HG03159 (cell line): ENCODE results near the gene GPR27.

Experiments used
- ATAC-seq: cut with Tn5 transposase; IDR thresholded peaks from one replicate; pipeline ENCODE4 v1.9.1; 2021; ENCODE audit warnings: mild to moderate bottlenecking, moderate library complexity; ENCODE audit not compliant: unreplicated experiment

GPR27 gene

DNA sequence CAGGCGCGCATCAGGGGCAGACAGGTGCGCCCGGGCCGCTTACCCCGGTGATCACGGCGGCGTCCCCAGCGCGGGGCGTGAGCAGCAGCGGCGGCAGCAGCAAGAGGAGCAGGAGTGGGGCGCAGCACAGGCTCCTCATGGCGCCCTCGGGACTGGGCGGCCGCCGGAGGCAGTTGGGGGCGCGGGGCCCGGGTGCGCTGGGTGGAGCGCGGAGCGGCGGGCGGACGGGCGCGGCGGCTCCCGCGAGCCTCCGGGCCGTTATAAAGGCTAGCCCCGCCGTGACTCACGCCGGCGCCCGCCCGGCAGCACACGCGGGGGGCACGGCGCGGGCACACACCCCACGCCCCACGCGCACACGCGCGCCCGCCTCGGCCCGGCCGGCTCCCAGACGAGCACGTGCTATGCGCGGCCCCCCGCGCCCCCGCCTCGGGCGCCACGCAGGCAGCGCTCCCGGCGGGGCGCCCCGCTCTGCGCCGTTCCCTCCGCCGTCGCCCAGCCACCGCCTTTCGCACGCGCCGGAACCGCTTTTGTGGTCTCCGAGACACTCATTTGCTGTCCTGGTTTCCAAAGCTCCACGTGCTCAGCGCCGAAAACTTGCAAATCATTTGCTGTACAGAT is 31.4 kb downstream of the GPR27 start, which contains the start of gene PROK2:
TSS of gene PROK2 (minus strand) at position 235 of the 618 bp plus-strand sequence. CDS start at position 139, 96 bp downstream.
- no peak for ATAC-seq

DNA sequence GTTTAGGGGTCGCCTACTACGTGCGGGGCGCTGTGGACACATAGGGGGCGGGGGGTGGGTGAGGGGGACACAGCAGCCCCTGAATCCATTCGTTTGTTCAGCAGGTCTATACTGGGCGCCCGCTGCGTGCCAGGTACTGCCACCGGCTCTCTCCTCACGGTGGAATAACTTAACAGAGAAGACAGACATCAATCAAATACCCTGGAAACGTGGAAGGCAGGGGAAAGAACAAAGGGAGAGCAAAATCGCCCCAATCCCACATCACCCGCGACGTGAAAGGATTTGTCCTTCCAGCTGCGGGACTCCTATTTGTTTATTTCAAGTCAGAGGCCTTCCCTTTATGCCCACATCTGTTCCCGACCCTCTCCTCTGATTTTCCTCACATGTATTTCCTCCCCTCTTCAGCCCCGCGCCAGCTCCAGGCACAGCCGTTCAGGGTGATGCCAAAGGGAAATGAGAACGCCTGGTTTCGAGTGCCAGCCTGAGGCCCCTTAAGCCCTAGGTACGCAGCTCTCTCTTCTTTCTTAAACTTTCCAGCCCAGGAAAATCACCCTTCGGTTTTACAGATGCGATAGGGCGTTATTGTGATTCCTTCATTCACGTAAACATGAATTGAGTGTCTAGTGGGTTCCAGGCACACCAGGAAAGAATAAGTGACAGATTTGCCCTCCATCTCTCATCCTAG is 32.0 kb downstream of the GPR27 start:
- ATAC-seq: no peak

GRCh38 chr3:71786217-71786549 is 32.5 kb downstream of the GPR27 start:
- ATAC-seq: no peak

DNA sequence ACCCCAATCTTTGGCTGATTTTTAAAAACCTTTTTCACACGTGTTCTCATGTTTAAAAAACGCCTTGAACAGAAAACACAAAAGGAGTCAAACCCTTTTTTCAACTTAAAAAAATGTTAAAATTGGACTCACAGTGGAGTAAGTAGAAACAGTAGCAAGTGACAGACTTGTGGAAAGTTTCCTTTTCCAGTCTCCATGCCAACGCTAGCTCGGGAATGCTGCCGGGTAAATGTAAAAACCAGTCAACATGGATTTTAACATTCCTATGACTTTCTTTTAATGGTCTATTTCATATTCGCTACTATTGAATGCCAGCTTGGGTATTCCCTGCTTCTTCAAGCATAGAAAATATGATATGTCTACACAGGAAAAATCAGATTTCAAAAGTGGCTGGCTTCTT is 32.9 kb downstream of the GPR27 start:
- no peak for ATAC-seq

- ATAC-seq: no peak
These were observed 34.3 kb downstream of the GPR27 start for GRCh38 chr3:71787851-71788405.

DNA sequence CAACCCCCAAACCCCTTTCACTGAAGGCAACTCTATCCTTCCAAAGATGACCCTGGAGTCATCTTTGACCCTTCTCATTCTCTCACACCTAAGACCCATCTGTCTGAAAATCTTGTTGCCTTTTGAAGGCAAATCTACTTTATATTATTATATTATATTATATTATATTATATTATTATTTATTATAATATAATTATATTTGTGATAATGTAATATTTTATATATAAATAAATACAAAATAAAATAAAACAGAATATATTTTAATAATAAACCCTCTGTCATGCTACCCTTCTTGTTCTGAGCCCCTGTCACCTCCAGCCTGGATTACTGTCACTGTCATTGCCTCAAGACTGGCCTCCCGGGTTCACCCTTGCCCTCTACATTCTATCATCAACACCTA is 36.3 kb downstream of the GPR27 start:
- ATAC-seq: no peak

GRCh38 chr3:71791634-71792033 is 38.0 kb downstream of the GPR27 start:
- no peak for ATAC-seq

DNA sequence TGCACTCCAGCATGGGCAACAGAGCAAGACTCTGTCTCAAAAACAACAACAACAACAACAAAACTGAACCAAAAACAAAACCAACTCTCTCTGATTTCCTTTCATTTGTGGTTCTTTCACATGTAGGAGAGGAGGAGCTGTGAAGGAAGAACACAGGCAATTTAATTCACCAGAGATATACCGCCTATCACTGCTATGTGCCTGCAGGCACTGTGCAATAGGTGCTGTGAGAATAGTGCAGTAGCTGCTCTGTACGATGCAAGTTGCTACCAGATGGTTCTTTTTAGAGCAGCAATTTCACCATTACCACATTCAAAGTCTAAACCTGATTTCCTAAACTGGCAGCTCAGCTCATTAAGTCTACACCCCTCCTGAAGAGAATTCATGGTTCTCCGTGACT is 42.6 kb downstream of the GPR27 start:
- no peak for ATAC-seq

- no peak for ATAC-seq
These were observed 43.8 kb downstream of the GPR27 start for GRCh38 chr3:71797455-71797854.

- ATAC-seq: no peak
These were observed 46.4 kb downstream of the GPR27 start for GRCh38 chr3:71800023-71800422.

GRCh38 chr3:71801986-71802385 is 48.3 kb downstream of the GPR27 start:
- no peak for ATAC-seq

DNA sequence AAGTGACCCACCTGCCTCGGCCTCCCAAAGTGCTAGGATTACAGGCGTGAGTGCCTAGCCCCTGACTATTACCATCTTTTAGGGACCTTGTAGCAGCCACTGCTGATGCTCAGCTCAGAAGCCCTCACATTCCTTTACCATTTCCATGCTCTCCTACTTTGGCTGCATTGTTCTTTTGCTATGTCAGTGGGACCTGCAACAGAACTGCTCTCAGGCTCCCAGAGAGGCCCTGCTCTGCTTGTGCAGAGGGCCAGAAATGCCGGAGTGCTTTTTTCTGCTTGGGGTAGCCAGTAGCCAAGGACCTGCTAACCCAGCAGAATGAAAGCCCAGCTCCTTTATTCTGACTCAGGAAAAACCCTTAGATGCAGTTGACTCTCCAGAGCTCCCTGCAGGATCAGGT is 49.6 kb downstream of the GPR27 start:
- ATAC-seq: no peak

DNA sequence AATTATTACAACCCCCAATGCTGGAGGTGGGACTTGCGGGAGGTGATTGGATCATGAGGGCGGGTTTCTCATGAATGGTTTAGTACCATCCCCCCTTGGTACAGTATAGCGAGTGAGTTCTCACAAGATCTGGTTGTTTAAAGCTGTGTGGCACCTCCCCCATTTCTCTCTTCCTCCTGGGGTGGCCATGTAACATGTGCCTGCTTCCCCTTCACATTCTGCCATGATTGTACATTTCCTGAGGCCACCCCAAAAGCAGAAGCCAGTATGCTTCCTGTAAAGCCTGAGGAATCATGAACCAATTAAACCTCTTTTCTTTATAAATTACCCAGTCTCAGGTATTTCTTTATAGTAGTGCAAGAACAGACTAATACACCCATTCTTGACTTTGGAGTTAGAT is 51.5 kb downstream of the GPR27 start:
- ATAC-seq: no peak

DNA sequence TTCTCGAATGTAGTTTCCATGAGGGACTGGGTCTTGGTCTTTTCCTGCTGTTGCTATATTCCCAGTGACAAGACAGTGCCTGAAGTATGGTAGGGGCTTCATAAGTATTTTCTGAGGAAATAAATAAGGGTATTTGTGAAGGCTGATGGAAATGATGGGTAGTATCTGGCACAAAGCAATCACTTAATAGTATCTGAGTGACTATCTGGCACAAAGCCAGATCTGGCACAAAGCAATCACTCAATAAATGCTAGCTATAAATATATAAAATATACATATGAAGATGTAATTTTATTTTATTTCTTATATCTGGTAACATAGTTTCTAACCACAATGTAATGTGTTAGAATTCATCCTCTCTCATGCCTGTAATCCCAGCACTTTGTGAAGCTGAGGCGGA is 52.0 kb downstream of the GPR27 start:
- ATAC-seq: no peak
